GM23338 (cell line): Measurements from ENCODE around the gene CACNA1S. TPM values are rescaled to one million over a fixed set of nuclear protein-coding genes. Genes with fewer than 3 reads are reported as not detected.
A peak's percentile ranks its signal among the peaks of the same experiment; 100 is the strongest.

Source experiments
- ATAC-seq: fragments of 200-7000 bp; cut with Tn5 transposase; 3 replicates; pipeline ENCODE4 v1.9.1; 2020
- DNase-seq: peaks from one replicate; pipeline ENCODE4 v3.0.0-alpha.2; 2015; ENCODE audit warnings: low spot score
- H2AFZ ChIP-seq: fragments of 200-600 bp; sonication (generic); 2 replicates; pipeline ENCODE4 v1.8.0; 2016; ENCODE audit warnings: antibody characterized with exemption, mild to moderate bottlenecking, moderate library complexity
- H3F3A ChIP-seq: fragments of 200-600 bp; sonication (generic); replicated peaks from 2 replicates; pipeline ENCODE4 v1.8.0; 2017; ENCODE audit warnings: antibody characterized with exemption, mixed run types, low read depth
- H3K27ac ChIP-seq: fragments of 200-600 bp; sonication (generic); 2 replicates; pipeline ENCODE4 v1.6.1; 2016; ENCODE audit warnings: low read depth
- H3K27me3 ChIP-seq: fragments of 200-600 bp; sonication (generic); 2 replicates; pipeline ENCODE4 v1.8.0; 2016; ENCODE audit warnings: mild to moderate bottlenecking, mixed run types, moderate library complexity; ENCODE audit not compliant: insufficient read depth
- H3K36me3 ChIP-seq: fragments of 200-600 bp; sonication (generic); 2 replicates; pipeline ENCODE4 v1.8.0; 2016; ENCODE audit warnings: mild to moderate bottlenecking; ENCODE audit not compliant: insufficient read depth
- H3K4me1 ChIP-seq: fragments of 200-600 bp; sonication (generic); 2 replicates; pipeline ENCODE4 v1.8.0; 2016; ENCODE audit warnings: mild to moderate bottlenecking, moderate library complexity; ENCODE audit not compliant: insufficient read depth
- H3K4me2 ChIP-seq: fragments of 200-600 bp; sonication (generic); 2 replicates; pipeline ENCODE4 v1.7.1; 2017; ENCODE audit warnings: mixed run types
- H3K4me3 ChIP-seq: fragments of 200-600 bp; sonication (generic); 2 replicates; pipeline ENCODE4 v1.6.1; 2016; ENCODE audit warnings: mixed run types
- H3K79me2 ChIP-seq: fragments of 200-600 bp; sonication (generic); replicated peaks from 2 replicates; pipeline ENCODE4 v1.8.0; 2017; ENCODE audit warnings: mild to moderate bottlenecking; ENCODE audit not compliant: insufficient read depth
- H3K9me2 ChIP-seq: fragments of 200-600 bp; sonication (generic); 2 replicates; pipeline ENCODE4 v1.8.0; 2017; ENCODE audit not compliant: insufficient read depth
- H4K20me1 ChIP-seq: fragments of 200-600 bp; sonication (generic); replicated peaks from 2 replicates; pipeline ENCODE4 v1.8.0; 2017; ENCODE audit warnings: mild to moderate bottlenecking; ENCODE audit not compliant: insufficient read depth
- H3K27ac Mint-ChIP-seq: 2 replicates; pipeline ENCODE4 v1.8.0; 2020; ENCODE audit warnings: inconsistent platforms, mild to moderate bottlenecking, moderate library complexity, mixed read lengths
- H3K27me3 Mint-ChIP-seq: 3 replicates; pipeline ENCODE4 v1.8.0; 2022; ENCODE audit warnings: low read depth, mild to moderate bottlenecking, moderate library complexity, mixed read lengths, inconsistent platforms; ENCODE audit not compliant: insufficient read depth, poor library complexity
- H3K36me3 Mint-ChIP-seq: 3 replicates; pipeline ENCODE4 v1.8.0; 2021; ENCODE audit warnings: low read depth, mild to moderate bottlenecking, inconsistent platforms, moderate library complexity, mixed read lengths
- H3K4me1 Mint-ChIP-seq: 3 replicates; pipeline ENCODE4 v1.8.0; 2020; ENCODE audit warnings: mild to moderate bottlenecking, inconsistent platforms, mixed read lengths
- H3K4me3 Mint-ChIP-seq: 3 replicates; pipeline ENCODE4 v1.8.0; 2021; ENCODE audit warnings: moderate library complexity, mild to moderate bottlenecking, inconsistent platforms, mixed read lengths
- H3K9me3 Mint-ChIP-seq: 3 replicates; pipeline ENCODE4 v1.8.0; 2020; ENCODE audit warnings: moderate library complexity, mild to moderate bottlenecking, inconsistent platforms, mixed read lengths
- CREB1 ChIP-seq: fragments of 250-450 bp; sonication (Bioruptor Pico); IDR thresholded peaks from 2 replicates; pipeline ENCODE4 v1.5.0; 2020; ENCODE audit warnings: low read depth, mild to moderate bottlenecking, moderate library complexity
- EZH2 ChIP-seq: fragments of 200-600 bp; sonication (generic); IDR thresholded peaks from one replicate; pipeline ENCODE4 v1.8.0; 2017; ENCODE audit warnings: antibody characterized with exemption, mild to moderate bottlenecking, low read depth; ENCODE audit not compliant: unreplicated experiment
- JUNB ChIP-seq: IDR thresholded peaks from one replicate; pipeline ENCODE4 v1.6.1; 2016; ENCODE audit warnings: antibody characterized with exemption; ENCODE audit not compliant: unreplicated experiment
- NANOG ChIP-seq: IDR thresholded peaks from 2 replicates; pipeline ENCODE4 v1.6.1; 2016; ENCODE audit warnings: antibody characterized with exemption, borderline replicate concordance
- POLR2AphosphoS5 ChIP-seq: IDR thresholded peaks from 2 replicates; pipeline ENCODE4 v1.6.1; 2016; ENCODE audit warnings: antibody characterized with exemption, low read depth
- STAT1 ChIP-seq: IDR thresholded peaks from one replicate; pipeline ENCODE4 v1.6.1; 2016; ENCODE audit warnings: antibody characterized with exemption; ENCODE audit not compliant: unreplicated experiment
- ZNF331 ChIP-seq: fragments of 250-450 bp; sonication (Bioruptor Pico); IDR thresholded peaks from 2 replicates; pipeline ENCODE4 v1.5.0; 2020; ENCODE audit warnings: low read depth, mild to moderate bottlenecking, moderate library complexity
- polyA plus RNA-seq: library from polyadenylated mRNA; unstranded; fragments of >200 nt; fragmentation: Nextera tagmentation; extraction: Ambion mirVana; gene quantifications from 2 replicates; pipeline ENCODE4 v1.2.1, GENCODE V29; 2016
- total RNA-seq: library from RNA; depleted of rRNA; stranded (reverse); fragments of >200 nt; shearing (Covaris generic); gene quantifications from 2 replicates; pipeline ENCODE4 v1.2.3, GENCODE V29; 2014
- TF ChIP-seq, protein P1 (sequence below): IDR thresholded peaks from 2 replicates; pipeline ENCODE4 v1.6.1; 2016; ENCODE audit warnings: antibody characterized with exemption
- TF ChIP-seq, protein P2 (sequence below): IDR thresholded peaks from one replicate; pipeline ENCODE4 v1.6.1; 2018; ENCODE audit warnings: antibody characterized with exemption; ENCODE audit not compliant: unreplicated experiment
- TF ChIP-seq, protein P3 (sequence below): fragments of 250-450 bp; sonication (Bioruptor Pico); IDR thresholded peaks from 2 replicates; pipeline ENCODE4 v1.5.0; 2020; ENCODE audit warnings: mild to moderate bottlenecking, moderate library complexity

Gene CACNA1S
- total and polyA plus RNA-seq, 2 experiments from 2014 or later: 0.03 TPM; not detected in 1

DNA sequence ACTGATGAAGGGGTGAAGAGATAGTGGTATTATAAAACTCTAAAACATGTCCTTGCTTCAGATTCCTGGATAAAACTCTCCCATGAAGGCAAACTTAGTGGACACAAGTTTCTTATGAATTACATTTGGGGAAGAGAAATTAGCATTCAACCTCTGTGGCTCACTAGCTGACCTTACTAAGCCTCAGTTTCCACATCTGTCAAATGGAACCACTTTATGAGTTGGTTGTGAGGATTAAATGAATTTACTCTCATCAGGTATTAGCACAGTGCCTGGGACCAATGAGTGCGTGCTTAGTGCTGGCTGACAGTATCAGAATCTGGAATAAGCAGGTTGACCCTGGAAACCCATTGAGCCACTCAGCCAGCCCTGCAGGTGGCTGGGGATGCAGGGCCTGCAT is 2.6 kb downstream of the CACNA1S start:
- Histone ChIP-seq H3F3A (no peaks in the 10 kb centered on the region), H3K4me3 (no peak overlapping the region), H2AFZ (no peak overlapping the region), H3K79me2 (no peaks in the 10 kb centered on the region), H3K9me2 (no peaks in the 10 kb centered on the region), H3K27ac (no peak overlapping the region), H4K20me1 (no peaks in the 10 kb centered on the region), H3K4me2 (no peak overlapping the region), H3K27me3 (peaks cover 15% of the 10 kb centered on the region), H3K4me1 (peaks cover 5% of the 10 kb centered on the region), H3K36me3 (no peaks in the 10 kb centered on the region)
- Mint-ChIP-seq H3K9me3 (no peaks in the 10 kb centered on the region), H3K4me3 (no peak overlapping the region), H3K4me1 (peaks cover 9% of the 10 kb centered on the region; the same call in 2 of the 3 replicates), H3K27me3 (peaks cover 25% of the 10 kb centered on the region), H3K27ac (no peak overlapping the region), H3K36me3 (no peaks in the 10 kb centered on the region)
- no peak for DNase-seq
- no peak for ATAC-seq
- TF ChIP-seq, protein P1, sequence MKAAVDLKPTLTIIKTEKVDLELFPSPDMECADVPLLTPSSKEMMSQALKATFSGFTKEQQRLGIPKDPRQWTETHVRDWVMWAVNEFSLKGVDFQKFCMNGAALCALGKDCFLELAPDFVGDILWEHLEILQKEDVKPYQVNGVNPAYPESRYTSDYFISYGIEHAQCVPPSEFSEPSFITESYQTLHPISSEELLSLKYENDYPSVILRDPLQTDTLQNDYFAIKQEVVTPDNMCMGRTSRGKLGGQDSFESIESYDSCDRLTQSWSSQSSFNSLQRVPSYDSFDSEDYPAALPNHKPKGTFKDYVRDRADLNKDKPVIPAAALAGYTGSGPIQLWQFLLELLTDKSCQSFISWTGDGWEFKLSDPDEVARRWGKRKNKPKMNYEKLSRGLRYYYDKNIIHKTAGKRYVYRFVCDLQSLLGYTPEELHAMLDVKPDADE: no peak
- TF ChIP-seq STAT1 (no peak), EZH2 (no peak), NANOG (no peak), ZNF331 (no peak), JUNB (no peak)
- TF ChIP-seq, protein P2, sequence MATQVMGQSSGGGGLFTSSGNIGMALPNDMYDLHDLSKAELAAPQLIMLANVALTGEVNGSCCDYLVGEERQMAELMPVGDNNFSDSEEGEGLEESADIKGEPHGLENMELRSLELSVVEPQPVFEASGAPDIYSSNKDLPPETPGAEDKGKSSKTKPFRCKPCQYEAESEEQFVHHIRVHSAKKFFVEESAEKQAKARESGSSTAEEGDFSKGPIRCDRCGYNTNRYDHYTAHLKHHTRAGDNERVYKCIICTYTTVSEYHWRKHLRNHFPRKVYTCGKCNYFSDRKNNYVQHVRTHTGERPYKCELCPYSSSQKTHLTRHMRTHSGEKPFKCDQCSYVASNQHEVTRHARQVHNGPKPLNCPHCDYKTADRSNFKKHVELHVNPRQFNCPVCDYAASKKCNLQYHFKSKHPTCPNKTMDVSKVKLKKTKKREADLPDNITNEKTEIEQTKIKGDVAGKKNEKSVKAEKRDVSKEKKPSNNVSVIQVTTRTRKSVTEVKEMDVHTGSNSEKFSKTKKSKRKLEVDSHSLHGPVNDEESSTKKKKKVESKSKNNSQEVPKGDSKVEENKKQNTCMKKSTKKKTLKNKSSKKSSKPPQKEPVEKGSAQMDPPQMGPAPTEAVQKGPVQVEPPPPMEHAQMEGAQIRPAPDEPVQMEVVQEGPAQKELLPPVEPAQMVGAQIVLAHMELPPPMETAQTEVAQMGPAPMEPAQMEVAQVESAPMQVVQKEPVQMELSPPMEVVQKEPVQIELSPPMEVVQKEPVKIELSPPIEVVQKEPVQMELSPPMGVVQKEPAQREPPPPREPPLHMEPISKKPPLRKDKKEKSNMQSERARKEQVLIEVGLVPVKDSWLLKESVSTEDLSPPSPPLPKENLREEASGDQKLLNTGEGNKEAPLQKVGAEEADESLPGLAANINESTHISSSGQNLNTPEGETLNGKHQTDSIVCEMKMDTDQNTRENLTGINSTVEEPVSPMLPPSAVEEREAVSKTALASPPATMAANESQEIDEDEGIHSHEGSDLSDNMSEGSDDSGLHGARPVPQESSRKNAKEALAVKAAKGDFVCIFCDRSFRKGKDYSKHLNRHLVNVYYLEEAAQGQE: no peak

DNA sequence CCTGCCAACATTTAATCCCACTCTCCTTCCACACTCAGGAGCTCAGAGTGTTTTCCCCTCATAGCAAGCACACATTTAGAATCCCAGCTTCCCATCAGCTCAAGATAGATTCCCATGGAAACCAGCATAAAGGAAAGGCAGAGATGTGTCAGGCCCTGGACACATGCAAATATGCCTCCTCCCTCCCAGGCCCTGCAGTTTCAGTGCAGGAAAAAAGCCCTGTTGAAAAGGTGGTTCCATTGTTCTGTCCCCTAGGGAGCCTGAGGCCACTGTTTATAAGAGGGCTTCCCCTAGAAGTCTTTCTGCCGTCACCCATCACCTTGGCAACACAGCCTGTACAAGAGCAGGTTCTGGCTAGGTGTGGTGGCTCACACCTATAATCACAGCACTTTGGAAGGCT is 3.6 kb downstream of the CACNA1S start:
- Histone ChIP-seq H2AFZ (no peak overlapping the region), H3K9me2 (no peaks in the 10 kb centered on the region), H3K36me3 (no peaks in the 10 kb centered on the region), H3K4me3 (no peak overlapping the region), H3K4me1 (peaks cover 6% of the 10 kb centered on the region), H3K27me3 (peaks cover 8% of the 10 kb centered on the region; the same call in 1 of the 2 replicates), H3K27ac (no peak overlapping the region), H3F3A (no peaks in the 10 kb centered on the region), H3K79me2 (no peaks in the 10 kb centered on the region), H3K4me2 (no peak overlapping the region), H4K20me1 (no peaks in the 10 kb centered on the region)
- Mint-ChIP-seq H3K27ac (no peak overlapping the region; the same call in 1 of the 2 replicates), H3K4me1 (peaks cover 13% of the 10 kb centered on the region; the same call in 2 of the 3 replicates), H3K4me3 (no peak overlapping the region), H3K36me3 (no peaks in the 10 kb centered on the region), H3K27me3 (peaks cover 19% of the 10 kb centered on the region), H3K9me3 (no peaks in the 10 kb centered on the region)
- DNase-seq: no peak
- peak; percentile 76 for ATAC-seq
- TF ChIP-seq CREB1: no peak
- TF ChIP-seq ZNF331: no peak
- no peak for TF ChIP-seq JUNB
- TF ChIP-seq, protein P3, sequence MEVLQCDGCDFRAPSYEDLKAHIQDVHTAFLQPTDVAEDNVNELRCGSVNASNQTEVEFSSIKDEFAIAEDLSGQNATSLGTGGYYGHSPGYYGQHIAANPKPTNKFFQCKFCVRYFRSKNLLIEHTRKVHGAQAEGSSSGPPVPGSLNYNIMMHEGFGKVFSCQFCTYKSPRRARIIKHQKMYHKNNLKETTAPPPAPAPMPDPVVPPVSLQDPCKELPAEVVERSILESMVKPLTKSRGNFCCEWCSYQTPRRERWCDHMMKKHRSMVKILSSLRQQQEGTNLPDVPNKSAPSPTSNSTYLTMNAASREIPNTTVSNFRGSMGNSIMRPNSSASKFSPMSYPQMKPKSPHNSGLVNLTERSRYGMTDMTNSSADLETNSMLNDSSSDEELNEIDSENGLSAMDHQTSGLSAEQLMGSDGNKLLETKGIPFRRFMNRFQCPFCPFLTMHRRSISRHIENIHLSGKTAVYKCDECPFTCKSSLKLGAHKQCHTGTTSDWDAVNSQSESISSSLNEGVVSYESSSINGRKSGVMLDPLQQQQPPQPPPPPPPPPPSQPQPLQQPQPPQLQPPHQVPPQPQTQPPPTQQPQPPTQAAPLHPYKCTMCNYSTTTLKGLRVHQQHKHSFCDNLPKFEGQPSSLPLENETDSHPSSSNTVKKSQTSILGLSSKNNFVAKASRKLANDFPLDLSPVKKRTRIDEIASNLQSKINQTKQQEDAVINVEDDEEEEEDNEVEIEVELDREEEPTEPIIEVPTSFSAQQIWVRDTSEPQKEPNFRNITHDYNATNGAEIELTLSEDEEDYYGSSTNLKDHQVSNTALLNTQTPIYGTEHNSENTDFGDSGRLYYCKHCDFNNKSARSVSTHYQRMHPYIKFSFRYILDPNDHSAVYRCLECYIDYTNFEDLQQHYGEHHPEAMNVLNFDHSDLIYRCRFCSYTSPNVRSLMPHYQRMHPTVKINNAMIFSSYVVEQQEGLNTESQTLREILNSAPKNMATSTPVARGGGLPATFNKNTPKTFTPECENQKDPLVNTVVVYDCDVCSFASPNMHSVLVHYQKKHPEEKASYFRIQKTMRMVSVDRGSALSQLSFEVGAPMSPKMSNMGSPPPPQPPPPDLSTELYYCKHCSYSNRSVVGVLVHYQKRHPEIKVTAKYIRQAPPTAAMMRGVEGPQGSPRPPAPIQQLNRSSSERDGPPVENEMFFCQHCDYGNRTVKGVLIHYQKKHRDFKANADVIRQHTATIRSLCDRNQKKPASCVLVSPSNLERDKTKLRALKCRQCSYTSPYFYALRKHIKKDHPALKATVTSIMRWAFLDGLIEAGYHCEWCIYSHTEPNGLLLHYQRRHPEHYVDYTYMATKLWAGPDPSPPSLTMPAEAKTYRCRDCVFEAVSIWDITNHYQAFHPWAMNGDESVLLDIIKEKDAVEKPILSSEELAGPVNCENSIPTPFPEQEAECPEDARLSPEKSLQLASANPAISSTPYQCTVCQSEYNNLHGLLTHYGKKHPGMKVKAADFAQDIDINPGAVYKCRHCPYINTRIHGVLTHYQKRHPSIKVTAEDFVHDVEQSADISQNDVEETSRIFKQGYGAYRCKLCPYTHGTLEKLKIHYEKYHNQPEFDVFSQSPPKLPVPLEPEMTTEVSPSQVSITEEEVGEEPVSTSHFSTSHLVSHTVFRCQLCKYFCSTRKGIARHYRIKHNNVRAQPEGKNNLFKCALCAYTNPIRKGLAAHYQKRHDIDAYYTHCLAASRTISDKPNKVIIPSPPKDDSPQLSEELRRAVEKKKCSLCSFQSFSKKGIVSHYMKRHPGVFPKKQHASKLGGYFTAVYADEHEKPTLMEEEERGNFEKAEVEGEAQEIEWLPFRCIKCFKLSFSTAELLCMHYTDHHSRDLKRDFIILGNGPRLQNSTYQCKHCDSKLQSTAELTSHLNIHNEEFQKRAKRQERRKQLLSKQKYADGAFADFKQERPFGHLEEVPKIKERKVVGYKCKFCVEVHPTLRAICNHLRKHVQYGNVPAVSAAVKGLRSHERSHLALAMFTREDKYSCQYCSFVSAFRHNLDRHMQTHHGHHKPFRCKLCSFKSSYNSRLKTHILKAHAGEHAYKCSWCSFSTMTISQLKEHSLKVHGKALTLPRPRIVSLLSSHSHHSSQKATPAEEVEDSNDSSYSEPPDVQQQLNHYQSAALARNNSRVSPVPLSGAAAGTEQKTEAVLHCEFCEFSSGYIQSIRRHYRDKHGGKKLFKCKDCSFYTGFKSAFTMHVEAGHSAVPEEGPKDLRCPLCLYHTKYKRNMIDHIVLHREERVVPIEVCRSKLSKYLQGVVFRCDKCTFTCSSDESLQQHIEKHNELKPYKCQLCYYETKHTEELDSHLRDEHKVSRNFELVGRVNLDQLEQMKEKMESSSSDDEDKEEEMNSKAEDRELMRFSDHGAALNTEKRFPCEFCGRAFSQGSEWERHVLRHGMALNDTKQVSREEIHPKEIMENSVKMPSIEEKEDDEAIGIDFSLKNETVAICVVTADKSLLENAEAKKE (CRISPR knock-in tag): no peak
- no peak for TF ChIP-seq POLR2AphosphoS5
